ENCODE data around the gene DACH1.

DNA sequence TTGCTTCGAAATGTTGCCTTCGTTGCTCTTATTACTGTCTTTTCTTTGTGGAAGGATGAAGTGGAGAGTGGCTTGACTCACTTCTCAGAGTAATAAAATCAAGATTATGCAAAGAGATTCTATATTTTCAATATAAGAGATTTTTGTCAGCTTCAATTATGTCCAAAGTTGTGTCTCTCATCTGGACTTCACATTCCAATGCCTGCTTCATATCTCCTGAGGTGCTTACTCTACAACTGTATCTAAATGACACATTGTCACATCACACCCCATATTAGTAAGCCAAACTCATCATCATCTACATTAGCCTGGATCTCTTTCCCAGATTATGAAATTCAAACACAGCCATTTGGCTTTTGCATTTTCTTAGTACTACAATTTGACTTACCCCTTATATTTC, 409.4 kb downstream of the DACH1 start:
- TF ChIP-seq EP300 (IDR thresholded peaks at IDR 0.05; ENCODE audit: low read length) (no peak), AFF4 (CRISPR knock-in tag; IDR thresholded peaks at IDR 0.05) (no peak), ZNF274 (IDR thresholded peaks at IDR 0.05; ENCODE audit: borderline replicate concordance, low read depth, low read length) (no peak), GMEB1 (CRISPR knock-in tag; IDR thresholded peaks at IDR 0.05) (no peak), TEAD4 (IDR thresholded peaks at IDR 0.05; ENCODE audit: low read length) (no peak), TEAD4 (CRISPR knock-in tag; IDR thresholded peaks at IDR 0.05; ENCODE audit: borderline replicate concordance) (no peak), ZNF589 (CRISPR knock-in tag; IDR thresholded peaks at IDR 0.05; ENCODE audit: low read depth) (no peak), ZBTB26 (CRISPR knock-in tag; IDR thresholded peaks at IDR 0.05) (no peak), ZNF766 (CRISPR knock-in tag; conservative IDR thresholded peaks at IDR 0.05) (no peak), CBFB (CRISPR knock-in tag; IDR thresholded peaks at IDR 0.05) (no peak), POLR2A (conservative IDR thresholded peaks at IDR 0.05) (no peak), RBFOX2 (IDR thresholded peaks at IDR 0.05; ENCODE audit: low read depth, low read length) (no peak)
- TF ChIP-seq, protein P1, sequence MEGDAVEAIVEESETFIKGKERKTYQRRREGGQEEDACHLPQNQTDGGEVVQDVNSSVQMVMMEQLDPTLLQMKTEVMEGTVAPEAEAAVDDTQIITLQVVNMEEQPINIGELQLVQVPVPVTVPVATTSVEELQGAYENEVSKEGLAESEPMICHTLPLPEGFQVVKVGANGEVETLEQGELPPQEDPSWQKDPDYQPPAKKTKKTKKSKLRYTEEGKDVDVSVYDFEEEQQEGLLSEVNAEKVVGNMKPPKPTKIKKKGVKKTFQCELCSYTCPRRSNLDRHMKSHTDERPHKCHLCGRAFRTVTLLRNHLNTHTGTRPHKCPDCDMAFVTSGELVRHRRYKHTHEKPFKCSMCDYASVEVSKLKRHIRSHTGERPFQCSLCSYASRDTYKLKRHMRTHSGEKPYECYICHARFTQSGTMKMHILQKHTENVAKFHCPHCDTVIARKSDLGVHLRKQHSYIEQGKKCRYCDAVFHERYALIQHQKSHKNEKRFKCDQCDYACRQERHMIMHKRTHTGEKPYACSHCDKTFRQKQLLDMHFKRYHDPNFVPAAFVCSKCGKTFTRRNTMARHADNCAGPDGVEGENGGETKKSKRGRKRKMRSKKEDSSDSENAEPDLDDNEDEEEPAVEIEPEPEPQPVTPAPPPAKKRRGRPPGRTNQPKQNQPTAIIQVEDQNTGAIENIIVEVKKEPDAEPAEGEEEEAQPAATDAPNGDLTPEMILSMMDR (IDR thresholded peaks at IDR 0.05 in 2 of 3, conservative IDR thresholded peaks at IDR 0.05 in 1 of 3; ENCODE audit: insufficient read depth in 2 of 3, low read depth in 1 of 3, low read length in 3 of 3), result no peak
- TF ChIP-seq, protein P2, sequence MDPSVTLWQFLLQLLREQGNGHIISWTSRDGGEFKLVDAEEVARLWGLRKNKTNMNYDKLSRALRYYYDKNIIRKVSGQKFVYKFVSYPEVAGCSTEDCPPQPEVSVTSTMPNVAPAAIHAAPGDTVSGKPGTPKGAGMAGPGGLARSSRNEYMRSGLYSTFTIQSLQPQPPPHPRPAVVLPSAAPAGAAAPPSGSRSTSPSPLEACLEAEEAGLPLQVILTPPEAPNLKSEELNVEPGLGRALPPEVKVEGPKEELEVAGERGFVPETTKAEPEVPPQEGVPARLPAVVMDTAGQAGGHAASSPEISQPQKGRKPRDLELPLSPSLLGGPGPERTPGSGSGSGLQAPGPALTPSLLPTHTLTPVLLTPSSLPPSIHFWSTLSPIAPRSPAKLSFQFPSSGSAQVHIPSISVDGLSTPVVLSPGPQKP (CRISPR knock-in tag; IDR thresholded peaks at IDR 0.05), result no peak

All from K562 (cell line).